NCI-H2196 treated with DMSO at 0.1 percent for 48 hours (cell line): ENCODE data around the gene TPPP3.
A peak's percentile ranks its signal among the peaks of the same experiment; 100 is the strongest.
"Not testable (repeated sequence)": the region's sequence is repeated elsewhere in the genome, so short reads cannot be mapped to it uniquely, and the experiment has no call there.

Experiments used
- DNase-seq: peaks from one replicate; lab custom pipeline; 2025; ENCODE audit not compliant: unreplicated experiment; lab: John Stamatoyannopoulos, UW

TPPP3 gene

GRCh38 chr16:67391424-67392300 lies 1.6 kb downstream of the TPPP3 start:
- DNase-seq: peak; percentile 66

- DNase-seq: no peak
Measured at GRCh38 chr16:67390816-67391423, 2.4 kb downstream of the TPPP3 start.

GRCh38 chr16:67389911-67390815 lies 3.1 kb downstream of the TPPP3 start:
- DNase-seq: no peak

DNA sequence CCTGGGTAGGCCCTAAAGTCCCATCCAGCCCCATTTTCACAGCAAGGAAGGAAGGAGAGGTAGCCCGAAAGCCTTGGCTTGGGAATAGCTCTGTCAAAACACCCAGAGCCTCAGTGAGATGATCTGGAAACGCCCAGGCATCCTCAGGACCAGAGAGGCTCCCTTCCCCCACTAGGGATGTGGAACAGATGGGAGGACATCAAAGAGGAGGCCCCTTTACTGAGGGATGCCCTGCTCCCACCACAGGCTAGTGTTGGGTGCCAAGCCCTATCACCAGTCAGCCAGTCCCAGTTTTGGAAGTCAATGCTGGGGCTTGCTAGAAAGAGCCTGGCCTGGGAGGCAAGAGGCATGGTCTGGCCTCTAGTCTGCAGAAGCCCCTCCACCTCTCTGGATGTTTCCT lies 4.7 kb downstream of the TPPP3 start:
- DNase-seq: no peak

DNA sequence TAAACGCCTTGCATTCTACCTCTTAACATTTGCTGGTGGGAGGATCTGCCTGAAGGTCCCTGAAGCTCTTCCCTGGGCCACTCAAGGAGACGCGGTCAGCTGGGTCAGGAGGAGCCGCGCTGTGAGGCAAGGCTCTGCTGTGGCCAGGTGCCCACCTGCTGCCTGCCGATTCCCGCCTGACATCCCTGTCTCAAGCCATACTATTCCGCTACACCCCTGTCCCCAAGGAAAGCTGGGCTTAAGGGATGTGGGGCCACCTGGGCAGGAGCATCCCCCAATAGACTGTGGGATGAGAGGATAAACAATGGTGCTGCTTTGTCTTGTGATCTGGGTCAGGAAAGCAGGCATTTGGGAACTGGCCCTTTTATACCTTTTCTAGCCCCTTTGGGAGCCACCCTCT lies 5.1 kb downstream of the TPPP3 start:
- no peak for DNase-seq

DNA sequence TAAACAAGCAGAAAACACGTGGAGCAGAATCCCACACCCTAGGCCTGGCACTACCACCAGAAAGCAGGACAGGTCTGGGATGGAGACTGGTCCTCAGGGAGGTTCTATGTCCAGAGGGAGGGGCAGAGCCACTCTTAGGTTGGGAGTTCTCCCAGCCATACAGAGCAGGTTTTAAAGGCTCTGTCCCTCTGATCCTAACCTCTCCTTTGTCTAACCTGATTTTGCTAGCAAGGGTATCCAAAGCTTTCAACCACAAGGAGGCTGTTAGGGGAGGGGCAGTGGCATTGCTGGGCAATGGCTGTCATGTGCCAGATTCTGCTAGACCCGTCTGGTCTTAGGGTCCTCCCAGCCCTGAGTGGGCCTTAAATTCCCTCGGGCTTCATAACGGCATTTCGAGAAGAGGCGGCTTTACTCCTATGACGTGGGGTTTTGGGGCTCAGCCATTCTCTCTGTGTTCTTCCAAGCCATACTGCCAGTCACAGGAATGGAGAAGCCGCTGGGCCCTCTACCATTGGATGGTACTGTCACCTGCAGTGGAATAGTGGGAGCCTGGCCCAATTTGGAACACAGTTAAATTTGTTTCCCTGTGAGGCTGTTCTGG lies 5.7 kb downstream of the TPPP3 start:
- DNase-seq: no peak

DNA sequence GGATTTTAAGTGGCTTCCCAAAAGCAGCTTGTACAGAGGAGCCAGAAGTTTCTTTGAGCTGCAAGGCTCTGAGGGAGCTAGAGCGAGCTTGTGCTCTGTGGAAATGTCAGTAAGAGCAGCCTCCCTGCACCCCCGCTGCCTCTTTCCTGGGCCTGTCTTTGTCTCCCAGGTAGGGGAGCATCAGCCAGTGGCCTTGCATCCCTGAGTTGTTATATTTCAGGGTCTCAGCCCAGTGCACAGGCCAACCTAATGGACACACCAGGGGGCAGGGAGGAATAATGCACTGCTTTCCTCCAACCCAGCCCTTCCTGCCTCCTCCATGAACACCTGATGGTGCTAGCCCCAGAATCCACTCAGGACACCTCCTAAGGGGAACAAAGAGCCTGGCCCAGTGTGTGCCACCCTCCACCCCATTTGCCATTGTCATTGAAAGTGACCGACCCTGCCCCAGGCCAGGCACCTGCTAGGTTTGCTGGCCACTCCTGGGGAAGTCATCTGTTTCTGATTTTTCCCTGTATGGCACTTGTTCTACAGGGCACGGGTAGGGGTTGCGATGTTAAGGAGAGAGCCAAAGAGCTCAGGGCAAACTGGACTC lies 6.3 kb downstream of the TPPP3 start:
- no peak for DNase-seq

- DNase-seq: no peak
Measured at GRCh38 chr16:67384778-67385510, 8.4 kb downstream of the TPPP3 start.

DNA sequence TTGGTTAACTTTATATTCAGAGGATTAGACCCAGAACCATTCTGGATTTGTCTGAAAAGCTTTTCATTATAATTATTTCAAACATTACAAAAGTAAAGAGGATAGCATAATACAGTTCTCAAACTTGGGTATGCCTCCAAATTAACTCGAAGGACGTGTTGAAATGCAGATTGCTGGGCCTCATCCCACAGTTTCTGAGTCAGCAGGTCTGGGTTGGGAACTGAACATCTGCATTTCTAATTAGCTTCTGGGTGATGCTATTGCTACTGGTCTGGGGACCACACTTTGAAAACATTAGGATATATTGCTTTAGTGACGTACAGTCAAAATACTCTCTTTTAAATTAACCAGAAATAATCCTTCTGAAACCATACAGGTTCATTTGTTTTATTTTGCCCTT lies 10.0 kb downstream of the TPPP3 start:
- no peak for DNase-seq

GRCh38 chr16:67378642-67379041 lies 14.7 kb downstream of the TPPP3 start:
- no peak for DNase-seq

DNA sequence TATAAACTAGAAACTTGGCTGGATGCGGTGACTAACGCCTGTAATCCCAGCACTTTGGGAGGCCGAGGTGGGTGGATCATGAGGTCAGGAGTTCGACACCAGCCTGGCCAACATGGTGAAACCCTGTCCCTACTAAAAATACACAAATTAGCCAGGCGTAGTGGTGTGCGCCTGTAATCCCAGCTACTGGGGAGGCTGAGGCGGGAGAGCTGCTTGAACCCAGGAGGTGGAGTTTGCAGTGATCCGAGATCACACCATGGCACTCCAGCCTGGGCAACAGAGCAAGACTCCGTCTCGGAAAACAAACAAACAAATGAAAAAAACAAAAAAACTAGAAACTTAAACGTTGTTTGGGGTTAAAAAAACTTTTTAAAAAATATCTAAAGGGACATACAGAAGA lies 17.3 kb downstream of the TPPP3 start:
- DNase-seq: not testable (repeated sequence)

GRCh38 chr16:67372664-67373063 lies 20.6 kb downstream of the TPPP3 start:
- DNase-seq: no peak

DNA sequence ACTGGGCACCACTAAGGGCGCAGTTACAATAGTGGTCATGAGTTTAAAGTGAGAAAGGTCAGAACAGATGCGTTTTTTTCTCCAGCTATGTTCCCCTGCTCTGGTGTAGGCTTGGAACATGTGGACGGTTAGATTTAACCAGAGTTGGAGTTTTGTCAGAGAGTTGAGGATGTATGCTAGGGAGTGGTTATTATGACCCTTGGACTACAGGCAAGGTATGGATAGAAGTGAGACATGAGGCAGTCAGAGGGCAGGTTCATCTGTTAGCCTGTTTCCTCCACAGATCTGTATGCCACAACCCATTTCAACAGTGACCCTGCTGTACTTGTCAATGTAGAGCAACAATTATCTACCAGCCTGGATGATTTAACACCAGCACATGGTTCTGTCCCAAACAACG lies 22.6 kb downstream of the TPPP3 start:
- DNase-seq: no peak

DNA sequence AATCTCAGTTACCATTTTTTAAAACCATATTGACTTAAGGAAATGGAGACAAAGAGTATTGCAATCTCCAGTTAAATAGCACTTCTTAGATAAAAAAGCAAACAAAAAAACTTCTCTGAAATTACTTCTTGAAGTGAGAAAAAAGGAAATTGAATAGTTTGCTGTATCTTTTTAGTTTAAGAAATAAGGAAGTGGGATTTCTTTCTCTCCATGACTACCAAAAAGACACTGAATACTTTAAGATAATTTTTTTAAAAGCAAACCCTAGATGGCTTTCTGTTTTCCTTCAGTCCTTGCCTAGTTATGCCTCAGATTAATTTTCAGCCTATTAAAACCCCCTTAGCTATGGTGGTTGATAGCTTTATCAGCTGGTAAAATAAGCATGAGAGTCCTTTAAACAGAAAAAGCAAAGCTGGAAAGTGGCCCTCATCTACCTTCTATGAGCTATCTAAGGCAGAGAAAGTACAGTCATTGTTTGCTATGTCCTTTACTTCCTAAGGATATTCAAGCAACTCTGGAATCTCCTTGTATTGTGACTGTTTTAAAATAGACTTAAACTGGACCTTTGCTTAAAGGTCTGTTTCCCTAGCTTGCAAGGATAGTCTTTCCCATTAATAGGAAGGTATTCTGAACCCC lies 28.6 kb downstream of the TPPP3 start:
- no peak for DNase-seq

DNA sequence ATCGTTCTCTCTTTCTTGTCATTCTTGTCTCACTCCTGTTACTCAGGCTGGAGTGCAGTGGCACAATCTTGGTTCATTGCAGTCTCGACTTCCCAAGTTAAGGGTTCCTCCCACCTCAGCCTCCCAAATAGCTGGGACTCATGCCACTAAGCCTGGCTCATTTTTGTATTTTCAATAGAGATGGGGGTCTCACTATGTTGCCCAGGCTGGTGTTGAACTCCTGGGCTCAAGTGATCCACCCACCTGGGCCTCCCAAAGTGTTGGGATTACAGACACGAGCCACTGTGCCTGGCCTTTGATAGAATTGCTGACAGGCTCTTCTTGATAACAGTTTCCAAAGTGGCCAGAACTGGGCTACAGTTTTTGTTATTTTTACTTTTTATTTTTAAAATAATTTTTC lies 32.3 kb downstream of the TPPP3 start:
- no peak for DNase-seq

DNA sequence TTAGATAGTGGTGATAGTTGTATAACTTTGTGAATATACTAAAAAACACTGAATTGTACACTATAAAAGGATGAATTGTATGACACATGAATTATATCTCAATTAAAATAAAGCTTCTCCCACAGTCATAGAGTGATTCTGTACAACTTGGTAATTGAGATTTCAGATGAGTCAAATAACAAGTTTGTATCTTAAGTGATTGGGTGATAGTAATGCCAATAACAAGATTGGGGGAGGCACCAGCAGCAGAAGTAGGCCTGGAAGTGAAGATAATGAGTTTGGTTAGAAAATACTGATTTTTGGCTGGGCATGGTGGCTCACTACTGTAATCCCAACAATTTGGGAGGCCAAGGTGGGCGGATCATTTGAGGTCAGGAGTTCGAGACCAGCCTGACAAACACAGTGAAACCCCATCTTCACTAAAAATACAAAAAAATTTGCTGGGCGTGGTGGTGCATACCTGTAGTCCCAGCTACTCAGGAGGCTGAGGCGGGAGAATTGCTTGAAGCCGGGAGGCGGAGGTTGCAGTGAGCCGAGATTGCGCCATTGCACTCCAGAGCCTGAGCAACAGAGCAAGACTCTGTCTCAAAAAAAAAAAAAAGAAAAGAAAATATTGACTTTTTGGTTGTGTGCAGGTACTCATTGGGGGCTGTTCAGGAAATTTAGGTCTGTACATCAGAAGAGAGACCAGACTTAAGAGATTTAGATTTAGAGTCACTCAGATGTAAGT lies 33.6 kb downstream of the TPPP3 start:
- not testable (repeated sequence) for DNase-seq

DNA sequence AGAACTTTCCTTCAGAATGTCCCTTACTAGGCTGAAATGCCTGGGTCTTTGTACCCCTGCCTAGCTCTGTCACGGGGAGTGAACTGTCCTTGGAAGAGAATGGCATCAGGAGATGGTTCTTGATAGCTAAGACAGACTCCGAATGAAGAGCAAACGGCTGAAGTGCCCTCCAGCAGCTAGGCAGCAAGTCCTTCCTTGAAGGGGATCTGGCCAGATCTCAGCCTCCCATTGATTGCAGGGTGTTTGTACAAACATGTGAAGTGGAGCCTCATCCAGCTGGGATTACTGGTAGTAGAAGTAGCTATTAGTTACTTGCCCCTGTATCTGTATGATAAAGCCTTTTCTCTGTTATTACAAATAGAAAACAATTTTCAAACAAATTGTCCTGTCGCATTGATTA lies 35.7 kb downstream of the TPPP3 start:
- DNase-seq: no peak

- no peak for DNase-seq
Measured at GRCh38 chr16:67356396-67356795, 36.9 kb downstream of the TPPP3 start.

DNA sequence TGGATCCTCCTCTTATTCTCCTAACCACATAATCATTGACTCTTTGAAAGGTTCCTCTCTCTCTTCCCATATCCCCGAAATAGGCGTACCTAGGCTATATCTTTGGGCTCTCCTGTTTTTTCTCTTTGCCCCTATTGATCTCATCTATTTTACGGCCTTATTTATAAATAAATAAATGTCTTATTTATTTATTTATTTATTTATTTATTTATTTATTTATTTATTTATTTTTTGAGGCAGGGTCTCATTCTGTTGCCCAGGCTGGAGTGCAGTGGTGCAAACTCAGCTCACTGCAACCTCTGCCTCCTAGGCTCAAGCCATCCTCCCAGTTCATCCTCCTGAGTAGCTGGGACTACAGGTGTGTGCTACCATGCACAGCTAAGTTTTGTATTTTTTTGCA lies 40.8 kb downstream of the TPPP3 start:
- DNase-seq: not testable (repeated sequence)
